ENCODE measurements around the gene NUAK2.

DNA sequence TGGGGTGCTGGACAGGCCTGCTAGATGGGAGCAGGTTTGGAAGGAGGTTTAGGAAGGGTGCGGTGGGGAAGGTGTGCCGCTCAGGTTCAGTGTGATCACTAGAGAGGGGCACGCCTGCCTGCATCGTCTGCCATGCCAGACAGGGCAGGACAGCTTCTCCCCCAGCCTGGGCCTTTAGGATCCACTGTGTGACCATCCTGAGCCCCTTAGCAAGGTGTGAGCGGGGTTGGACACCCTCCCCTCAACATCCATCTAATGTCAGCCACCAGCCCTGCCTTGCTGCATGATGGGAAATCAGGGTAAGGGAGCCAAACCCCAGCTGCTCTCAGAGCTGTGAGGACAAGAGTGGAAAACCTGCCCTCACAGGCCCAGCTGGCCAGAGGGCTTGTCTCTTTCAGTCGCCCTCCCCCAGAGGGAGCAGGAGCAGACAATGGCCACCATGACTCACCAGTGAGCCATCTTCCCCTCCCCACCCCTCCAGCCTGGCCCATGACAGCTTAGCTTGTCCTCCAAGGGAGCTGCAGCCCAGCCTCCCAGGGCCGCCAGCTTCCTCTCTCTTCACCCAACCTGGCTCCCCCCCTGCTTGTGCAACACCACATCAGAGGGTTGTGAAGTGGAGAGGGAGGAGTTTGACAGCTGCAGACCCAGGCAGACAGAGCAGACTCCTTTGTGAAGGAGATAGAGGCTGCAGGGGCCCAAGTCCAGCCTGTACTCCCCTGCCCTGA, 37.0 kb downstream of the NUAK2 start:
- peak in 1 of 2 experiments; percentile 62; a peak in 2 of 3 replicates for TF ChIP-seq POLR2A (IDR thresholded peaks at IDR 0.05; ENCODE audit: control extremely low read depth in 1 of 2, low read depth in 2 of 2, low read length in 2 of 2)
- no peak for TF ChIP-seq CBX5 (IDR thresholded peaks at IDR 0.05; ENCODE audit: low read depth, low read length)
- TF ChIP-seq, protein P1, sequence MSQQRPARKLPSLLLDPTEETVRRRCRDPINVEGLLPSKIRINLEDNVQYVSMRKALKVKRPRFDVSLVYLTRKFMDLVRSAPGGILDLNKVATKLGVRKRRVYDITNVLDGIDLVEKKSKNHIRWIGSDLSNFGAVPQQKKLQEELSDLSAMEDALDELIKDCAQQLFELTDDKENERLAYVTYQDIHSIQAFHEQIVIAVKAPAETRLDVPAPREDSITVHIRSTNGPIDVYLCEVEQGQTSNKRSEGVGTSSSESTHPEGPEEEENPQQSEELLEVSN (IDR thresholded peaks at IDR 0.05) = no peak
- TF ChIP-seq, protein P2, sequence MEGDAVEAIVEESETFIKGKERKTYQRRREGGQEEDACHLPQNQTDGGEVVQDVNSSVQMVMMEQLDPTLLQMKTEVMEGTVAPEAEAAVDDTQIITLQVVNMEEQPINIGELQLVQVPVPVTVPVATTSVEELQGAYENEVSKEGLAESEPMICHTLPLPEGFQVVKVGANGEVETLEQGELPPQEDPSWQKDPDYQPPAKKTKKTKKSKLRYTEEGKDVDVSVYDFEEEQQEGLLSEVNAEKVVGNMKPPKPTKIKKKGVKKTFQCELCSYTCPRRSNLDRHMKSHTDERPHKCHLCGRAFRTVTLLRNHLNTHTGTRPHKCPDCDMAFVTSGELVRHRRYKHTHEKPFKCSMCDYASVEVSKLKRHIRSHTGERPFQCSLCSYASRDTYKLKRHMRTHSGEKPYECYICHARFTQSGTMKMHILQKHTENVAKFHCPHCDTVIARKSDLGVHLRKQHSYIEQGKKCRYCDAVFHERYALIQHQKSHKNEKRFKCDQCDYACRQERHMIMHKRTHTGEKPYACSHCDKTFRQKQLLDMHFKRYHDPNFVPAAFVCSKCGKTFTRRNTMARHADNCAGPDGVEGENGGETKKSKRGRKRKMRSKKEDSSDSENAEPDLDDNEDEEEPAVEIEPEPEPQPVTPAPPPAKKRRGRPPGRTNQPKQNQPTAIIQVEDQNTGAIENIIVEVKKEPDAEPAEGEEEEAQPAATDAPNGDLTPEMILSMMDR (IDR thresholded peaks at IDR 0.05; ENCODE audit: control extremely low read depth in 1 of 3, insufficient read depth in 1 of 3, low read depth in 1 of 3, low read length in 3 of 3) = no peak
- no peak for TF ChIP-seq KDM1A (IDR thresholded peaks at IDR 0.05; ENCODE audit: borderline replicate concordance, low read length)
- TF ChIP-seq, protein P3, sequence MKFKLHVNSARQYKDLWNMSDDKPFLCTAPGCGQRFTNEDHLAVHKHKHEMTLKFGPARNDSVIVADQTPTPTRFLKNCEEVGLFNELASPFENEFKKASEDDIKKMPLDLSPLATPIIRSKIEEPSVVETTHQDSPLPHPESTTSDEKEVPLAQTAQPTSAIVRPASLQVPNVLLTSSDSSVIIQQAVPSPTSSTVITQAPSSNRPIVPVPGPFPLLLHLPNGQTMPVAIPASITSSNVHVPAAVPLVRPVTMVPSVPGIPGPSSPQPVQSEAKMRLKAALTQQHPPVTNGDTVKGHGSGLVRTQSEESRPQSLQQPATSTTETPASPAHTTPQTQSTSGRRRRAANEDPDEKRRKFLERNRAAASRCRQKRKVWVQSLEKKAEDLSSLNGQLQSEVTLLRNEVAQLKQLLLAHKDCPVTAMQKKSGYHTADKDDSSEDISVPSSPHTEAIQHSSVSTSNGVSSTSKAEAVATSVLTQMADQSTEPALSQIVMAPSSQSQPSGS (IDR thresholded peaks at IDR 0.05; ENCODE audit: low read length) = no peak
- TF ChIP-seq EGR1 (IDR thresholded peaks at IDR 0.05; ENCODE audit: borderline replicate concordance, low read depth, low read length) = no peak
- TF ChIP-seq JUN (IDR thresholded peaks at IDR 0.05; ENCODE audit: low read depth, low read length) = peak; percentile 85
- no peak; a peak in 1 of 4 replicates for TF ChIP-seq HDAC2 (IDR thresholded peaks at IDR 0.05; ENCODE audit: borderline replicate concordance in 1 of 2, low read depth in 2 of 2, low read length in 2 of 2)
- no peak for TF ChIP-seq EZH2 (IDR thresholded peaks at IDR 0.05; ENCODE audit: low read depth, low read length, severe bottlenecking)
- TF ChIP-seq POLR2AphosphoS5 (IDR thresholded peaks at IDR 0.05; ENCODE audit: low read depth, low read length) = no peak
- no peak for TF ChIP-seq SRF (IDR thresholded peaks at IDR 0.05; ENCODE audit: low read depth, low read length)
- TF ChIP-seq SIN3A (conservative IDR thresholded peaks at IDR 0.05 in 1 of 2, IDR thresholded peaks at IDR 0.05 in 1 of 2; ENCODE audit: low read depth in 1 of 2, low read length in 2 of 2) = peak; percentile 79 to 90; a peak in 3 of 4 replicates
- no peak for TF ChIP-seq NRF1 (IDR thresholded peaks at IDR 0.05; ENCODE audit: low read depth, low read length)
